SKM-1 (cell line): ENCODE measurements around the gene KIAA1958.
"Not testable (repeated sequence)": the region's sequence is repeated elsewhere in the genome, so short reads cannot be mapped to it uniquely, and the experiment has no call there.

Experiments
- DNase-seq: peaks from one replicate; lab custom pipeline; 2025; ENCODE audit not compliant: unreplicated experiment; lab: John Stamatoyannopoulos, UW

The KIAA1958 gene

GRCh38 chr9:112554516-112554915 lies 67.9 kb downstream of the KIAA1958 start:
- no peak for DNase-seq

DNA sequence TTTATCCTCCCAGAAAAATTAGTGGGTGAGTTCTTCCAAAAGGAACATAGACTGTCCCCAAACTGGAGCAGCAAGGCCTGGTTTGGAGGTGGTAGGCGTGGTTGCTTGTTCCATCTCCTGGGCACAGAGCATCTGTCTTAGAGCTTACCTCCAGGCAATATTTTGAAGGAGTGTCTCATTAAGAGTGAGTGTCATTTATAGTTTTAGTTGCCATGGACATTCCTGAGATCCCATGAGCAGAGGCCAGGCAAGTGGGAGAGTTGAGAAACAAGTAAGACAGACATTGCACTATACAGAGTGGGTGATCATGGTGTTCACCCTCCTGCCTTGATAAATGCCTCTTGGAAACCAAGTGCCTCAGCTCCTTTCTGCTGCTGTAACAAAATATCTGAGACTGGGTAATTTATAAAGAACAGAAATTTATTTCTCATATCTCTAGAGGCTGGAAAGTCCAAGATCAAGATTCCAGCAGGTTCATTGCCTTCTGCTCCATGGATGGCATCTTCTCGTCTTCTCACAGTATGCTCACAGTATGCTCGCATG lies 68.5 kb downstream of the KIAA1958 start:
- DNase-seq: no peak

GRCh38 chr9:112555844-112556482 lies 69.3 kb downstream of the KIAA1958 start:
- no peak for DNase-seq

DNA sequence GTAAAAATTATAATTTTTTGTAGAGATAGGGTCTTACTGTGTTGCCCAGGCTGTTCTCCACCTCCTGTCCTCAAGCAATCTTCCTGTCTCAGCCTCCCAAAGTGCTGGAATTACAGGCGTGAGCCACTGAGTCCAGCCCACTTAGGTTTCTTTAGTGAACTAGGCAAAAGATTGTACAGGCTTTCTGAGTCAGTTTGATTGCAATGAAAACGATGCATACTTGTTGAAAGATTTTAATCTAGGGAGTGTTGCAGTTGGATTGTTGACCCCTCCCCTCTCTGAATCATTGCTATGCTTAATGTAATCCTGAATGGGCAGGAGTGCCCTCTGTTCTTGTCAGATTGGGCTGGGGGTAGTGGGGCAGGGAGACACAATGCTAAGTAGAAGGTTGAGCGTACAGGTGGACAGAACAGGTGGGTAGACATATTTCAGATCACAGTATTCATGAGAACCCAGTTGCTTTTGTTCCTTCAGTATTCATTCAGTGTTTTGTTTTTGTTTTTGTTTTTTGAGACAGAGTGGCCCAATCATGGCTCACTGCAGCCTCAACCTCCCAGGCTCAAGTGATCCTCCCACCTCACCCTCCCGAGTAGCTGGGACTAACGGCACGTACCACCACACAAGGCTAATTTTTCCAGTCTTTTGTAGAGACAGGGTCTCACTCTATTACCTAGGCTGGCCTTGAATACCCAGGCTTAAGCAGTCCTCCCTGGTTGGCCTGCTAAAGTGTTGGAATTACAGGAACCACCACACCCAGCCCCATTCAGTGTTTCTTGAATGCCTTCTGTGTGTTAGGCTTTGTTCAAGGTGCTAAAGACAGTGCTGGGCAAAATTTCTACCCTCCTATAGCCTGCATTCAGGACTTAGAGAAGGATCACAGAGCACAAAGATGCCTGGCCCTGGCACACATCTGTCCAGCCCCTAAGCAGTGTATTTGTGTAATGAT lies 70.1 kb downstream of the KIAA1958 start:
- no peak for DNase-seq

DNA sequence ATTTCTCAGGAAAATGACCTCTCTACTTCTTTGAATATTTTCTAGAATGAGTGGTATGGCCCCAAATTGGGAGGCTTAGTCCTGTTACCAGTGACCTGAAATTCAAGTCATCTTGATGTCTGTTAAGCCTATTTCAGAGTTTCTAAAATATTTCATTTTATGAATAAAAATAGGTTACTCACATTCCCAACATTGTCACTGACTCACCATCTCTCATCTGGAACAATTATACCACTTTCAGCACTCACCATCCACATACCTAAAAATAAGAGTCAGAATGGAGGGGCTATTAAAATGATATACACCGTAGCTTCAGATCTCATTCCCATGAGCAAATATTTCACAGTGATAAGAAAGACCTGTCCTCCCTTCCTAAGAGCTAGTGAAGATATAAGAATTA lies 71.8 kb downstream of the KIAA1958 start:
- no peak for DNase-seq

- no peak for DNase-seq
Measured at GRCh38 chr9:112558978-112559377, 72.4 kb downstream of the KIAA1958 start.

- no peak for DNase-seq
Measured at GRCh38 chr9:112559629-112560413, 73.2 kb downstream of the KIAA1958 start.

- DNase-seq: no peak
Measured at GRCh38 chr9:112562235-112562958, 75.8 kb downstream of the KIAA1958 start.

- no peak for DNase-seq
Measured at GRCh38 chr9:112569186-112569585, 82.6 kb downstream of the KIAA1958 start.

GRCh38 chr9:112570671-112571167 lies 84.1 kb downstream of the KIAA1958 start:
- no peak for DNase-seq

DNA sequence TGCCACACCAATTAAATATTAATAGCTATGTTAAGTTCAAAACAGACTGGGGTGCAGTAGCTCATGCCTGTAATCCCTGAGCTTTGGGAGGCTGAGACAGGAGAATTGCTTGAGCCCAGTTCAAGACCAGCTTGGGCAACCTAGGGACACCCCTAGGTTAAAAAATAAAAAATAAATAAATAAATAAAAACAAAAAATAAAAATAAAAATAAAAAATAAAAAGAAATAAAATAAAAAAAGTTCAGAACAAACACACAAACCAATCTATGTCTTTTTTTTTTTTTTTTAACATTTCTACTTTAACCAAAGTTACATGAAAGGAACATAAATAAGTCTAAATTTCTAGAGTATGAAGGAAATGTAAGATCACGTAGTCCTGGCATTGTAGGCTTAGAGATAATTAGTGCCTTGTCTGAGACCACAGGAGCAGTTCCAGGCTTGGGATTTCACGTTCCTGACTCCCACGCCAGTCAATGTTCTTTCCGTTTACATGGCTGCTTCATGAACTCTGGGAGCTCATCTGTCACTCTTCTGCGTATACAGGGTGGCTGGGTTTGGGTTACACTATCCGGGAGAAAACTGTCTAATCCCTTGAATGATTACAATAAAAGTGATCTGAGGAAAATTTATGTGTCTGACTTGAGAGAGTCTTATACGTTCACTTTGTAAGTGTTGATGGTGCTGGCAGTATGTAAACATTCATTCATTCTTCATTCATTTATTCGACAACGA lies 85.2 kb downstream of the KIAA1958 start:
- no peak for DNase-seq

GRCh38 chr9:112572416-112572815 lies 85.8 kb downstream of the KIAA1958 start:
- no peak for DNase-seq

DNA sequence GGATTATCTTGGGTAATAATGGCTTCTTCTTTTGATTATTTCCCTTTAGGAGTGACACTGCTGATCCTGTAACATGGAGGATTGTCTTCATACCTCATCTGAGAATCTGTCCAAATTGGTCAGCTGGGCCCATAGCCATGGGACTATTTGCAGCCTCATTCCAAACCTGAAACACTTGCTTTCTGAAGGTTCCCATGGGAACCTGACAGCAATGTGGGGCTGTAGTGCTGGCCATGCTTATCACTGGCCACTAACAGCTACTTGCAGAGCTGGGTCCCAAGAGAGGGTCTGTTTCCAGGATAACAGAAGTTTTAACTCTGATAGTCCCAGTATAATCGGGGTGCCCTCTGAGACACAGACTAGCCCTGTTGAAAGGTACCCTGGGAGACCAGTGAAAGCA lies 87.4 kb downstream of the KIAA1958 start:
- no peak for DNase-seq

DNA sequence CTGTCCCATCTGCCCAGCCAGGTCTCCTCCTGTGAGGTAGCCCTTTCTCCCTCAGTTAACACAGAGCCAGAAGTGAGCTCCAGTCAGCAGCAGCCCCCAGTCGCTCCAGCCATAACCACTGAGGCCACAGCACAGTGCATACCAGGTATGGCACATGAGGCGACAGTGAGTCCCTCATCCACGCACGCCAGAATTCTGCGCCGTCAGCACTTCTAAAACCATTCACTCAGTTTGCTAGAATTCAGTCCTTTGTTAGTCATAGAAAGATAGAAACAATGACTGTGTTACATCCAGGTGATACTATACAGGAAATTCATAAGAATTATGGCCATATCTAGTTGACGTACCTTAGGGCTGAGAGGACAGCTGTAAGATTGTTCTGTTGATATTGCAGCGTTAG lies 88.5 kb downstream of the KIAA1958 start:
- DNase-seq: no peak

- no peak for DNase-seq
Measured at GRCh38 chr9:112581469-112582176, 95.0 kb downstream of the KIAA1958 start.

DNA sequence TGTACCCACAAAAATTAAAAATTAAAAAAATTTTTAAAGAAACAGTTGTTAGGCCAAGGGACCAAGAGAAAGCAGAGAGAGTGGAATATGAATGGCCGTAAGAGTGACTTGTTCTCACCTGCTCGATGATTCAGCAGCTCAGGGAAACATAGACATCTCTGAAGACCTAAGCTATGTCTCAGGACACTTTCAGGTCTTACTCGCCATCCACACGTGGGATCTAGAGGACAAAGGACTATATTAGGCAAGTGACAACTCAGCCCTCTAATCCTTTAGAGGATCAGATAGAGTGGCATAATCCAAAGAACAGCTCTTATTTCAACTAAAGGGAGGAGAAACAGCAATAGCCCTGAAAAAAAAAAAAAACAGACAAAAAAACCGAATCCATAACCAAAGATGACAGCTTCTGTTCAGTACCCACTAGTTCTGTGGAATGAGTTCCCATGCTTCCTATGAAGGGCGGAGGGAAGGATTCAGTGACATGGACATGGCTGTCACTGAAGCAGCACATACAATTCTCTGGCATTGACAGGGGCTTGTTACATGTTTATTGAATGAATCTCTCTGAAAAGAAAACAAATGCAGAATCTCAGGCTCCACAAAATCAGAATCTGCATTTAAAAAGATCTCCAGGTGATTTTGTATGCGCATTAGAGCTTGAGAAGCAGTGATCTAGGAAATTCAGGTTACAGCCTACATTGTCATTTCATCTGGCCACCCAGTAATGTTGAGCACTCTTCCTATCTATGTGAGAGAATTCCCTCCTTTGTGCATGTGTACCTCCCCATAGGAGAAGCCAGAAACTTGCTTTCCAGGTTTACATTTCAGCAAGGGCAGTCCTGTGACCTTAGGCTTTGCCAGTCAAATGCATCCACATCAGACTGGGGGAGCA lies 96.0 kb downstream of the KIAA1958 start:
- DNase-seq: no peak

GRCh38 chr9:112586599-112587155 lies 100.0 kb downstream of the KIAA1958 start:
- no peak for DNase-seq

GRCh38 chr9:112591875-112592274 lies 105.2 kb downstream of the KIAA1958 start:
- DNase-seq: not testable (repeated sequence)
